ENCODE data around the gene SDSL. TPM values are rescaled to one million over a fixed set of nuclear protein-coding genes. Genes with fewer than 3 reads are reported as not detected.

Gene SDSL
- total and polyA plus RNA-seq, 2 donors: 0.48 to 3.9 TPM

- no peaks in the 10 kb centered on the region for H3K36me3 ChIP-seq (ENCODE audit: insufficient read depth)
- H3K27ac ChIP-seq (ENCODE audit: low read depth): no peak overlapping the region
- DNase-seq (ENCODE audit: extremely low spot score): no peak
- WGBS: 39% methylated on average over 13 of the region's 13 CpGs
- H3K4me1 ChIP-seq (ENCODE audit: insufficient read depth): no peaks in the 10 kb centered on the region
- H3K4me3 ChIP-seq (ENCODE audit: low read depth, low read length): no peak overlapping the region
These were observed 3.8 kb upstream of the SDSL start for GRCh38 chr12:113418213-113418879.

- H3K4me3 ChIP-seq (ENCODE audit: low read depth, low read length): no peak overlapping the region
- H3K36me3 ChIP-seq (ENCODE audit: insufficient read depth): no peaks in the 10 kb centered on the region
- H3K4me1 ChIP-seq (ENCODE audit: insufficient read depth): no peaks in the 10 kb centered on the region
- 62% methylated on average over 2 of the region's 2 CpGs for WGBS
- no peak overlapping the region for H3K27ac ChIP-seq (ENCODE audit: low read depth)
- DNase-seq (ENCODE audit: extremely low spot score): no peak
These were observed 1.1 kb upstream of the SDSL start for GRCh38 chr12:113420996-113421595.

- WGBS: 83% methylated on average over 6 of the region's 6 CpGs
- no peak overlapping the region for H3K27ac ChIP-seq (ENCODE audit: low read depth)
- no peak overlapping the region for H3K4me3 ChIP-seq (ENCODE audit: low read depth, low read length)
- no peaks in the 10 kb centered on the region for H3K4me1 ChIP-seq (ENCODE audit: insufficient read depth)
- DNase-seq (ENCODE audit: extremely low spot score): no peak
- no peaks in the 10 kb centered on the region for H3K36me3 ChIP-seq (ENCODE audit: insufficient read depth)
These were observed 898 bp downstream of the SDSL start for GRCh38 chr12:113422886-113423669.

GRCh38 chr12:113424456-113424855 lies 2.3 kb downstream of the SDSL start:
- Histone ChIP-seq H3K4me3 (ENCODE audit: low read depth, low read length) (no peak overlapping the region), H3K4me1 (ENCODE audit: insufficient read depth) (no peaks in the 10 kb centered on the region), H3K27ac (ENCODE audit: low read depth) (no peak overlapping the region), H3K36me3 (ENCODE audit: insufficient read depth) (no peaks in the 10 kb centered on the region)
- no peak for DNase-seq (ENCODE audit: extremely low spot score)
- 87% methylated on average over 1 of the region's 1 CpG for WGBS

- H3K36me3 ChIP-seq (ENCODE audit: insufficient read depth): no peaks in the 10 kb centered on the region
- H3K27ac ChIP-seq (ENCODE audit: low read depth): no peak overlapping the region
- DNase-seq (ENCODE audit: extremely low spot score): no peak
- no peaks in the 10 kb centered on the region for H3K4me1 ChIP-seq (ENCODE audit: insufficient read depth)
- WGBS: 55% methylated on average over 20 of the region's 20 CpGs
- H3K4me3 ChIP-seq (ENCODE audit: low read depth, low read length): no peak overlapping the region
These were observed 3.0 kb downstream of the SDSL start for GRCh38 chr12:113424915-113425823.

- H3K27ac ChIP-seq (ENCODE audit: low read depth): no peak overlapping the region
- H3K4me3 ChIP-seq (ENCODE audit: low read depth, low read length): no peak overlapping the region
- no peak for DNase-seq (ENCODE audit: extremely low spot score)
- WGBS: 27% methylated on average over 11 of the region's 11 CpGs
- H3K36me3 ChIP-seq (ENCODE audit: insufficient read depth): no peaks in the 10 kb centered on the region
- H3K4me1 ChIP-seq (ENCODE audit: insufficient read depth): no peaks in the 10 kb centered on the region
These were observed 3.8 kb downstream of the SDSL start for GRCh38 chr12:113425960-113426453.

- Histone ChIP-seq H3K36me3 (ENCODE audit: insufficient read depth) (no peaks in the 10 kb centered on the region), H3K27ac (ENCODE audit: low read depth) (no peak overlapping the region), H3K4me1 (ENCODE audit: insufficient read depth) (no peaks in the 10 kb centered on the region), H3K4me3 (ENCODE audit: low read depth, low read length) (no peak overlapping the region)
- 65% methylated on average over 9 of the region's 9 CpGs for WGBS
- no peak for DNase-seq (ENCODE audit: extremely low spot score)
These were observed 5.7 kb downstream of the SDSL start for GRCh38 chr12:113427882-113428281.

- Histone ChIP-seq H3K36me3 (ENCODE audit: insufficient read depth) (no peaks in the 10 kb centered on the region), H3K4me3 (ENCODE audit: low read depth, low read length) (no peak overlapping the region), H3K27ac (ENCODE audit: low read depth) (no peak overlapping the region), H3K4me1 (ENCODE audit: insufficient read depth) (no peaks in the 10 kb centered on the region)
- 94% methylated on average over 1 of the region's 1 CpG for WGBS
- DNase-seq (ENCODE audit: extremely low spot score): no peak
These were observed 6.3 kb downstream of the SDSL start for GRCh38 chr12:113428482-113428881.

- Histone ChIP-seq H3K36me3 (ENCODE audit: insufficient read depth) (no peaks in the 10 kb centered on the region), H3K4me1 (ENCODE audit: insufficient read depth) (no peaks in the 10 kb centered on the region), H3K4me3 (ENCODE audit: low read depth, low read length) (no peak overlapping the region), H3K27ac (ENCODE audit: low read depth) (no peak overlapping the region)
- DNase-seq (ENCODE audit: extremely low spot score): no peak
These were observed 10.8 kb downstream of the SDSL start for GRCh38 chr12:113432986-113433385.

- Histone ChIP-seq H3K36me3 (ENCODE audit: insufficient read depth) (no peaks in the 10 kb centered on the region), H3K27ac (ENCODE audit: low read depth) (no peak overlapping the region), H3K4me3 (ENCODE audit: low read depth, low read length) (no peak overlapping the region), H3K4me1 (ENCODE audit: insufficient read depth) (no peaks in the 10 kb centered on the region)
- WGBS: 81% methylated on average over 5 of the region's 5 CpGs
- no peak for DNase-seq (ENCODE audit: extremely low spot score)
These were observed 13.2 kb downstream of the SDSL start for GRCh38 chr12:113435367-113435766.

GRCh38 chr12:113436586-113436985 lies 14.4 kb downstream of the SDSL start:
- no peaks in the 10 kb centered on the region for H3K36me3 ChIP-seq (ENCODE audit: insufficient read depth)
- no peak for DNase-seq (ENCODE audit: extremely low spot score)
- WGBS: 85% methylated on average over 6 of the region's 6 CpGs
- H3K4me3 ChIP-seq (ENCODE audit: low read depth, low read length): no peak overlapping the region
- no peaks in the 10 kb centered on the region for H3K4me1 ChIP-seq (ENCODE audit: insufficient read depth)
- H3K27ac ChIP-seq (ENCODE audit: low read depth): no peak overlapping the region

- Histone ChIP-seq H3K4me1 (ENCODE audit: insufficient read depth) (no peaks in the 10 kb centered on the region), H3K4me3 (ENCODE audit: low read depth, low read length) (no peak overlapping the region), H3K27ac (ENCODE audit: low read depth) (no peak overlapping the region), H3K36me3 (ENCODE audit: insufficient read depth) (no peaks in the 10 kb centered on the region)
- WGBS: 86% methylated on average over 6 of the region's 6 CpGs
- DNase-seq (ENCODE audit: extremely low spot score): no peak
These were observed 15.0 kb downstream of the SDSL start for GRCh38 chr12:113436993-113437728.

- 66% methylated on average over 9 of the region's 9 CpGs for WGBS
- no peak for DNase-seq (ENCODE audit: extremely low spot score)
- H3K4me1 ChIP-seq (ENCODE audit: insufficient read depth): no peaks in the 10 kb centered on the region
- no peak overlapping the region for H3K27ac ChIP-seq (ENCODE audit: low read depth)
- H3K36me3 ChIP-seq (ENCODE audit: insufficient read depth): no peaks in the 10 kb centered on the region
- H3K4me3 ChIP-seq (ENCODE audit: low read depth, low read length): no peak overlapping the region
These were observed 15.5 kb downstream of the SDSL start for GRCh38 chr12:113437729-113438100.
